ENCODE results near the gene BACE1.

BACE1 gene

DNA sequence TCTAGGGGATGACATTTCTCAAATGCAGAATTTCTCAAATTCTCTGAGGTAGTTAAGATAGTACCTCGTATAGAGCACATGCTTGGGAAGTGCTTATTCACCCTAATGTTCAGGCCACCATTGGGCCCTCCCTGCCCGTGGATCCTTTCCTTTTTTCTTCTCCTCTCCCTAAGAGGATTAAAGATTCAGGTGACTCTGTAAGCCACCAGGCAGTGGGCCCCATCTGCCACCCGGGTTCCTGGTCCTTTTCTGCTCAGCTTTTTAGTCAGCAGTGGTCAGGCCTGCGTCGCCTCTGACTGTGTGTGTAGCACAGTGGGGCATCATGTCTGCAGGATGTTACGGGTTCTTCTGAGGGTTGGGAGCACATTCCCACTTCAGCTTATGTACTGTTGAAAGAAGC, 18.8 kb upstream of the BACE1 start:
- TF ChIP-seq, protein P1, sequence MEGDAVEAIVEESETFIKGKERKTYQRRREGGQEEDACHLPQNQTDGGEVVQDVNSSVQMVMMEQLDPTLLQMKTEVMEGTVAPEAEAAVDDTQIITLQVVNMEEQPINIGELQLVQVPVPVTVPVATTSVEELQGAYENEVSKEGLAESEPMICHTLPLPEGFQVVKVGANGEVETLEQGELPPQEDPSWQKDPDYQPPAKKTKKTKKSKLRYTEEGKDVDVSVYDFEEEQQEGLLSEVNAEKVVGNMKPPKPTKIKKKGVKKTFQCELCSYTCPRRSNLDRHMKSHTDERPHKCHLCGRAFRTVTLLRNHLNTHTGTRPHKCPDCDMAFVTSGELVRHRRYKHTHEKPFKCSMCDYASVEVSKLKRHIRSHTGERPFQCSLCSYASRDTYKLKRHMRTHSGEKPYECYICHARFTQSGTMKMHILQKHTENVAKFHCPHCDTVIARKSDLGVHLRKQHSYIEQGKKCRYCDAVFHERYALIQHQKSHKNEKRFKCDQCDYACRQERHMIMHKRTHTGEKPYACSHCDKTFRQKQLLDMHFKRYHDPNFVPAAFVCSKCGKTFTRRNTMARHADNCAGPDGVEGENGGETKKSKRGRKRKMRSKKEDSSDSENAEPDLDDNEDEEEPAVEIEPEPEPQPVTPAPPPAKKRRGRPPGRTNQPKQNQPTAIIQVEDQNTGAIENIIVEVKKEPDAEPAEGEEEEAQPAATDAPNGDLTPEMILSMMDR (IDR thresholded peaks at IDR 0.05): no peak

DNA sequence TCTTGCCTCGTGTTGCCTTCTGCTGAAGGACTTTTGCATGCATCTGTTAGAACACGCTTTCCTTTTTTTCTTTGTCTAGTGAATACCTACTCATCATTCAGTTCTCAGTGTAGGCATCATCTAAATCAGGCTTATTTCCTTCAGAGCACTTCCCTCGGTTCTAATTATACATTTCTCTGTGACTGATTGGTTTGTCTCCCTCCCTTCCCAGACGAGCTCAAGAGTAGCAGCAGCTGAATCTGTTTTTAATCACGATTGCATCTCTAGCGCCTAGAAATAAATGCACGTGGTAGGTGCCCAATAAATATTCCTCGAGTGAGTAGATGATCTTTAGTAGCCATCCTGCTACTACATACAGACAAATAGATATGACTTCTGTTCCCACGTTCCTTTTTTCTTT, 17.9 kb upstream of the BACE1 start:
- TF ChIP-seq, protein P1 (IDR thresholded peaks at IDR 0.05): no peak

DNA sequence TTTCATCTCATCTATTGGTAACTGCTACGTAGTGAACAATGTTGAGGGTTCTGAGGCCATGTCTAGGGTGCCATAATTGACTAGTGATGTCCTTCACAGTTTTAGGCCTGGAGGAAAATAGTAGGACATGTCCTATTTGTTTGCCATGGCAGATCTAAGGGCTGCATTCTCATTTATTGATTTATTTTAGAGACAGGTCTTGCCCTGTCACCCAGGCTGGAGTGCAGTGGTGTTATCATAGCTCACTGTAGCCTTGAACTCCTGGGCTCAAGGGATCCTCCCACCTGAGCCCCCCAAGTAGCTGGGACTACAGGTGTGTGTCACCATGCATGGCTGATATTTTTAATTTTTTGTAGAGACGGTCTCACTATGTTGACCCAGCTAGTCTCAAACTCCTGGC, 16.8 kb upstream of the BACE1 start:
- TF ChIP-seq, protein P1 (IDR thresholded peaks at IDR 0.05): no peak

DNA sequence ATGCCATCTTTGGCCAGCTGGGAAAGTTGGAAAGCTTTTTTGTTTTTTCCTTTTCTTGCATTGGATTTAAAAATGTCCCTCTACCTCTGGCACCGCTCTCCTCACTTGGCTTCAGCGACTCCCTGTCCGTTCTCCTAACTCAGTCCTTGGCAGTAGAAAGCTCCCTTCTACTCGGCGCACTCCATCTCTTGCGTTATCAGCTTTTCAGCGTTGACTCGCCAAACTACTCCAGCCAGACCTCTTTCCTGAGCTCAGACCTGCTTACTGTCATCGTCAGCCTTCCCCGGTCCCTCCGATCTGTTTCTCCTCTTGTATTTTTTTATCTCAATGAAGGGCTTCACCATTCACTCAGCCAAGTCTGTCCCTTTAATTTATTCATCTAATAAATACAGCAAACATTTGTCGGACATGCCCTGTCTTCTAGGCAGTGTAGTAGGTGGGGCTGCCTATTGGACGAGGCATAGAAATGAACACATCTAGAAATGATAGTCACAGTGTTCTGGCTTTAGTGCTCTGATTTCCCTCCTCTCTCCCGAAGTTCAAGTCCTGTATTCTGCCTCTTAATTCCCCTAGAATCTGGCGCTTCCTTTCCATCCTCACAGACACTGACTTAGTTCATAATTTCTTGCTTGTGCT, 12.4 kb upstream of the BACE1 start:
- TF ChIP-seq, protein P1 (IDR thresholded peaks at IDR 0.05): no peak

DNA sequence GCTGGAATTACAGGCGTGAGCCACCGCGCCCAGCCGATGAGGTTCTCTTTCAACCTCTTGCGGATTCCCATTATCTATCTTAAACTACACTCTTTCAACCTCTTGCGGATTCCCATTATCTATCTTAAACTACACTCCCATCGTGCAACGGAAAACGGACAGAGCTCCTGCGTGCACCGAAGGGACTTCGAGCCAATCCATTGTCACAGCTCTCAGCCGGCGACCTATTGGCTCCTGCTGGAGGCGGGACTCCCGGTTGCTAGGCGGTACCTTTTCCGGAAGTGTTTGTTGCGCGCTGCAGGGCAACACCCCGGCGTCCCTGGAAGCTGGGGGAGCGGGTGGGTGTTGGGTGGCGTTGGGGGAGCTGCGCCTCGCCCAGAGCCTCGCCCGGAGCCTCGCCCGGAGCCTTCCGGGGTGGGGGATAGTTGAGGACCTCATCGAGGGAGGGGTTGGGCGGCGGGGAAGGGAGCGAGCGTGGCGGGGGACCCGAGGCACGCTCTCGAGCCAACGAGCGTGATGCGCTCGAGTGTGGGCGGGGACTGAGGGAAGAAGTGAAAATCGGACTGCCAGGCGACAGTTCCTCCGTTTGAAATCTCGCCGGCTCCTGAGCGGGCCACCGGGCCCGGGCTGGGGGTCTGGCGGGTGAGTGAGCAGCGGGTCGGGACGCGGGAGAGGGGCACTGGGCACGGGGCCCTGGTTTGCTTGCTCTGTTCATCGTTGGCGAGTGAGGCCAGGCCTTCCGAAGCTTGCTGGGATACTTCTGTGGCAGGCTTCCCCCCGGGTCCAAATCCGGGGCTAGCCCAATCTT, 11.7 kb upstream of the BACE1 start, which contains the start of gene CEP164:
Gene CEP164 (plus strand): TSS at position 288 of the 808 bp plus-strand sequence. CDS start 10,733 bp downstream, outside the sequence.
- TF ChIP-seq, protein P1 (IDR thresholded peaks at IDR 0.05): no peak

DNA sequence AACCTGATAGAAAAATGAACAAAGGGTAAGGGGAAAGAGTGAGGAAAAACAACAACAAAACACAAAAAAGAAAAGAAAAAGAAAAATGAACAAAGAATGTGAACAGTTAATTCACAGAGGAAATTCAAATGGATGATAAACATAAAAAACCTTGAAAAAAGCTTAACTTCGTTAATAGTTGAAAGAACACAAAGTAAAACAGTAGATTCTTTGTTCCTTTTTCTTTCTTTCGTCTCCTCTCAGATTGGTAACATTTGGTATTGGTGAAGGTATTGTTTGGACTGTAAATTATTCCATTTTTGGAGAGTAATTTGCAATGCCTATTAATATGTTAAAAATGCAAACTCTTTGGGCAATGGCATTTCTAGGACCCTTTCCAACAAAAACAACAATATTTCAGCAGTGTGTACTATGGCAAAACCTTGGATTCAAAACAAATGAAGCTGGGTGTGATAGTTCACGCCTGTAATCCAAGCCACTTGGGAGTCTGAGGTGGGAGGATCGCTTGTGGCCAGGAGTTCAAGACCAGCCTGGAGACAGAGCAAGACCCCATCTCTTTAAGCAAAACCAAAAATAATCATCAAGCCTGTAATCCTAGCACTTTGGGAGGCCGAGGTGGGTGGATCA, 3.3 kb upstream of the BACE1 start:
- TF ChIP-seq, protein P1 (IDR thresholded peaks at IDR 0.05): no peak

DNA sequence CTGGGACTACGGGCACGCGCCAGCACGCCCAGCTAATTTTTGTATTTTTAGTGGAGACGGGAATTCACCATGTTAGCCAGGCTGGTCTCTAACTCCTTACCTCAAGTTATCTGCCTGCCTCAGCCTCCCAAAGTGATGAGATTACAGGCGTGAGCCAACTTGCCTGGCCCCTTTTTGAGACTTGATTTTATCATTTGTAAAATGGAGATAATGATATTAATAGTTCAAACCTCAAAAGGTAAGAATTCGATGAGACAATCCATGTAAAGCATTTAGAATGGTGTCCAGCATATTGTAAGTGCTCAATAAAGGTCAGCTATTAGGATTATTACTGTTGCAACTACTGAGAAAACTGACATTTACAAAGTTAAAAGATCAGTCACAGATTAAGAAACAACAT, 2.7 kb upstream of the BACE1 start:
- TF ChIP-seq, protein P1 (IDR thresholded peaks at IDR 0.05): no peak
